OCI-LY1 (cell line): ENCODE measurements around the gene KCNH8.

ENCODE experiments used
- H2AFZ ChIP-seq: fragments of 200-600 bp; sonication (generic), shearing (Covaris generic); 2 replicates; pipeline ENCODE4 v1.6.0; 2014; ENCODE audit warnings: antibody characterized with exemption, mild to moderate bottlenecking, low read length
- H3F3A ChIP-seq: fragments of 200-600 bp; sonication (generic), shearing (Covaris generic); 2 replicates; pipeline ENCODE4 v1.6.0; 2014; ENCODE audit warnings: mild to moderate bottlenecking, antibody characterized with exemption, low read length, moderate library complexity; ENCODE audit not compliant: insufficient read depth
- H3K27ac ChIP-seq: fragments of 200-600 bp; sonication (generic); 2 replicates; pipeline ENCODE4 v1.5.1; 2014; ENCODE audit warnings: low read length, mixed run types, mild to moderate bottlenecking, low read depth; ENCODE audit not compliant: poor library complexity, severe bottlenecking
- H3K27me3 ChIP-seq: fragments of 200-600 bp; sonication (generic); 2 replicates; pipeline ENCODE4 v1.6.0; 2014; ENCODE audit warnings: antibody characterized with exemption, mild to moderate bottlenecking, low read length, moderate library complexity; ENCODE audit not compliant: insufficient read depth
- H3K36me3 ChIP-seq: fragments of 200-600 bp; sonication (generic); 2 replicates; pipeline ENCODE4 v1.6.1; 2014; ENCODE audit warnings: mild to moderate bottlenecking, antibody characterized with exemption, low read length, moderate library complexity, mixed read lengths; ENCODE audit not compliant: insufficient read depth
- H3K4me1 ChIP-seq: fragments of 200-600 bp; sonication (generic); 2 replicates; pipeline ENCODE4 v1.5.1; 2014; ENCODE audit warnings: mild to moderate bottlenecking, low read length, moderate library complexity; ENCODE audit not compliant: insufficient read depth, severe bottlenecking
- H3K4me2 ChIP-seq: fragments of 200-600 bp; sonication (generic), shearing (Covaris generic); 2 replicates; pipeline ENCODE4 v1.6.1; 2014; ENCODE audit warnings: low read length
- H3K4me3 ChIP-seq: fragments of 200-600 bp; sonication (generic); 2 replicates; pipeline ENCODE4 v1.5.1; 2014; ENCODE audit warnings: low read length, low read depth, mild to moderate bottlenecking, mixed read lengths; ENCODE audit not compliant: poor library complexity, severe bottlenecking
- H3K79me2 ChIP-seq: fragments of 200-600 bp; shearing (Covaris generic); 2 replicates; pipeline ENCODE4 v1.6.1; 2016; ENCODE audit warnings: mixed run types, low read length, mixed read lengths; ENCODE audit not compliant: insufficient read depth
- H3K9ac ChIP-seq: fragments of 200-600 bp; sonication (generic), shearing (Covaris generic); 2 replicates; pipeline ENCODE4 v1.6.1; 2014; ENCODE audit warnings: mild to moderate bottlenecking, low read length, mixed read lengths
- H3K9me2 ChIP-seq: fragments of 200-600 bp; sonication (generic), shearing (Covaris generic); 2 replicates; pipeline ENCODE4 v1.6.1; 2014; ENCODE audit warnings: low read depth, mild to moderate bottlenecking, low read length, mixed read lengths
- H3K9me3 ChIP-seq: fragments of 200-600 bp; shearing (Covaris generic); 2 replicates; pipeline ENCODE4 v1.6.1; 2014; ENCODE audit warnings: low read length, mixed read lengths
- H4K20me1 ChIP-seq: fragments of 200-600 bp; sonication (generic), shearing (Covaris generic); 2 replicates; pipeline ENCODE4 v1.6.0; 2016; ENCODE audit warnings: mild to moderate bottlenecking, low read length; ENCODE audit not compliant: insufficient read depth
- EZH2 ChIP-seq: fragments of 200-600 bp; sonication (generic), shearing (Covaris generic); IDR thresholded peaks from 2 replicates; pipeline ENCODE4 v1.8.0; 2017; ENCODE audit warnings: borderline replicate concordance, mixed run types, mild to moderate bottlenecking, antibody characterized with exemption, low read length, moderate library complexity, mixed read lengths
- TF ChIP-seq, protein P1 (sequence below): fragments of 200-600 bp; sonication (generic), shearing (Covaris generic); IDR thresholded peaks from 2 replicates; pipeline ENCODE4 v1.5.1; 2017; ENCODE audit warnings: mild to moderate bottlenecking, antibody characterized with exemption, low read length, moderate library complexity, mixed read lengths

Gene KCNH8

DNA sequence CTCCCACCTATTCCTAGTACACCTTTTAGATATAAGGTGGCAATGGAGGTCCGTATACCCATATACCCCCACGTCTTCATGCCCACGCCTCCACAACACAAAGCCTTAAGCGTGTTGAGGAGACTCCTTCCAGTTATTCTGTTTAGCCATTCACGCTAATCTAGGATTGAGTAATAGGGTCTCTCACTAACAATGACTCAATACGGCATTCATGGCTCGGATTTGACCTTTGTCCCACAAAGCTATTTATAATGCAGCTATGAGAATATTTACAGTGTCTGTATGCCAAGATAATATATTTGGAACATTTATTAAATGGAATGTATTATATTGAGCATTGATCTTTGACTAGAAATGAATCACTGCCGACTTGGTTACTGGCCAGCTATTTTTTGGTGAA lies 215.8 kb downstream of the KCNH8 start:
- Histone ChIP-seq H3K9me3 (no peaks in the 10 kb centered on the region), H3K9me2 (no peaks in the 10 kb centered on the region), H3K27ac (no peak overlapping the region), H3K27me3 (no peaks in the 10 kb centered on the region), H3K4me3 (no peak overlapping the region), H3K4me2 (no peak overlapping the region), H3K4me1 (no peaks in the 10 kb centered on the region), H3K9ac (no peak overlapping the region), H3F3A (no peaks in the 10 kb centered on the region), H2AFZ (no peak overlapping the region), H3K36me3 (no peaks in the 10 kb centered on the region), H3K79me2 (no peaks in the 10 kb centered on the region), H4K20me1 (no peaks in the 10 kb centered on the region)
- TF ChIP-seq EZH2, result no peak
- TF ChIP-seq, protein P1, sequence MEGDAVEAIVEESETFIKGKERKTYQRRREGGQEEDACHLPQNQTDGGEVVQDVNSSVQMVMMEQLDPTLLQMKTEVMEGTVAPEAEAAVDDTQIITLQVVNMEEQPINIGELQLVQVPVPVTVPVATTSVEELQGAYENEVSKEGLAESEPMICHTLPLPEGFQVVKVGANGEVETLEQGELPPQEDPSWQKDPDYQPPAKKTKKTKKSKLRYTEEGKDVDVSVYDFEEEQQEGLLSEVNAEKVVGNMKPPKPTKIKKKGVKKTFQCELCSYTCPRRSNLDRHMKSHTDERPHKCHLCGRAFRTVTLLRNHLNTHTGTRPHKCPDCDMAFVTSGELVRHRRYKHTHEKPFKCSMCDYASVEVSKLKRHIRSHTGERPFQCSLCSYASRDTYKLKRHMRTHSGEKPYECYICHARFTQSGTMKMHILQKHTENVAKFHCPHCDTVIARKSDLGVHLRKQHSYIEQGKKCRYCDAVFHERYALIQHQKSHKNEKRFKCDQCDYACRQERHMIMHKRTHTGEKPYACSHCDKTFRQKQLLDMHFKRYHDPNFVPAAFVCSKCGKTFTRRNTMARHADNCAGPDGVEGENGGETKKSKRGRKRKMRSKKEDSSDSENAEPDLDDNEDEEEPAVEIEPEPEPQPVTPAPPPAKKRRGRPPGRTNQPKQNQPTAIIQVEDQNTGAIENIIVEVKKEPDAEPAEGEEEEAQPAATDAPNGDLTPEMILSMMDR, result no peak

DNA sequence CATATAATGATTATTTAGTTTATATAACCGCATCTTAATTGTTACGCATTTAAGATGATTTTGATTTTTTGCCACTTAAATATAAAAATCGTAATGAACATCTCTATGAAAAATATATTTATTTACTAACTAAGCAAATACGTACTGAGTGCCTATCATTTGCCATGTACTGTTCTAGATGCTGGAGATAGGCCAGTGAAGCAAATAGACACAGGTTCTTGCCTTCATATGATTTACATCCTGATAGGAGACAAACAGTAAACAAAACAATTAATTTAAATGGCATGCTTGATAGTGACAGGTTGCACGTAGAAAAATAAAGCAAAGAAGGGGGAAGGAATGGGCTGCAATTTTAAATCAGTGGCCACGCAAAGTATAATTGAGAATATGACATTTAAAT lies 217.2 kb downstream of the KCNH8 start:
- Histone ChIP-seq H4K20me1 (no peaks in the 10 kb centered on the region), H3K36me3 (no peaks in the 10 kb centered on the region), H3K79me2 (no peaks in the 10 kb centered on the region), H3F3A (no peaks in the 10 kb centered on the region), H3K9me2 (no peaks in the 10 kb centered on the region), H3K4me3 (no peak overlapping the region), H3K9ac (no peak overlapping the region), H3K9me3 (no peaks in the 10 kb centered on the region), H3K4me1 (no peaks in the 10 kb centered on the region), H3K27ac (no peak overlapping the region), H2AFZ (no peak overlapping the region), H3K4me2 (no peak overlapping the region), H3K27me3 (no peaks in the 10 kb centered on the region)
- TF ChIP-seq EZH2, result no peak
- TF ChIP-seq, protein P1, result no peak

DNA sequence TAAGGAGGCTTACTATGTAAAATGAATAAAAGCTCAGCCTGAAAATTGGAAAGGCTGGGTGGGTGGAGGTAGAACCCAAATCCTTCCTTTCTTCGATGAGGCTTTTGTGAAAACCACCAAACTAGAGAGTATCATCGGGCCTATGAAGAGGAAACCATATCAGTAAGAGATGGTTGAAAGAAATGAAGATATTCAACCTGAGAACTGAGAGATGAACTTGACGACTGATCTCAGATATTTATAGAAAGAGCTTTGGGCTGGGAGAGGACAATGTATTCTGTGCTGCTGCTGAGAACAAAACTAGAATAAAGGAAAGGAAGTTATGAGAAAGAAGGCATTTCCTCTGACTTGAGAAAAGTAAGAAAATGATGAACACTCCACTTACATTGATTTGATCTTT lies 236.6 kb downstream of the KCNH8 start:
- H3K36me3 ChIP-seq, result no peaks in the 10 kb centered on the region
- no peak overlapping the region for H3K4me2 ChIP-seq
- no peak overlapping the region for H3K27ac ChIP-seq
- no peaks in the 10 kb centered on the region for H3K27me3 ChIP-seq
- H4K20me1 ChIP-seq, result no peaks in the 10 kb centered on the region
- H3K9me3 ChIP-seq, result no peaks in the 10 kb centered on the region
- no peak overlapping the region for H2AFZ ChIP-seq
- H3K4me3 ChIP-seq, result no peak overlapping the region
- no peaks in the 10 kb centered on the region for H3K4me1 ChIP-seq
- no peak for TF ChIP-seq EZH2
- TF ChIP-seq, protein P1, result no peak
- no peaks in the 10 kb centered on the region for H3K9me2 ChIP-seq
- H3F3A ChIP-seq, result no peaks in the 10 kb centered on the region
- no peaks in the 10 kb centered on the region for H3K79me2 ChIP-seq
- no peak overlapping the region for H3K9ac ChIP-seq
